ENCODE measurements around the gene PCDH9. TPM values are rescaled to one million over a fixed set of nuclear protein-coding genes. Genes with fewer than 3 reads are reported as not detected.

The PCDH9 gene
- total and polyA plus RNA-seq, 2 of the 4 experiments (the other 2 are of a cell fraction), result 2.2 to 10.2 TPM

GRCh38 chr13:66341635-66342377 is 888.3 kb downstream of the PCDH9 start:
- Histone ChIP-seq H3K14ac (replicated peaks; ENCODE audit: low read depth, low read length) (no peak overlapping the region), H4K91ac (ENCODE audit: insufficient read depth, low read depth, low read length) (no peak overlapping the region), H3K56ac (ENCODE audit: extremely low read depth, insufficient read depth, low read length) (no peak overlapping the region), H2BK20ac (ENCODE audit: low read depth, low read length) (no peak overlapping the region), H3K4me3 (ENCODE audit: insufficient read depth, low read depth, low read length) (no peak overlapping the region), H2BK5ac (ENCODE audit: low read depth, low read length, poor library complexity, severe bottlenecking) (no peak overlapping the region), H2BK15ac (ENCODE audit: low read depth, low read length) (no peak overlapping the region), H3K9me3 (ENCODE audit: control insufficient read depth, insufficient read depth, low read length) (no peaks in the 10 kb centered on the region), H3K79me1 (ENCODE audit: low read depth in 1 of 2, low read length in 2 of 2) (no peaks in the 10 kb centered on the region), H2AFZ (replicated peaks; ENCODE audit: low read length, poor library complexity) (no peak overlapping the region), H3K36me3 (ENCODE audit: control insufficient read depth, insufficient read depth, low read length) (no peaks in the 10 kb centered on the region), H3K4ac (ENCODE audit: low read depth, low read length) (no peak overlapping the region), H4K20me1 (ENCODE audit: insufficient read depth, low read length) (no peaks in the 10 kb centered on the region), H3K4me2 (ENCODE audit: low read depth, low read length) (no peak overlapping the region), H2AK9ac (replicated peaks; ENCODE audit: low read depth, low read length, poor library complexity) (no peak overlapping the region), H3K23ac (ENCODE audit: low read depth, low read length) (no peak overlapping the region), H3K18ac (ENCODE audit: low read depth, low read length) (no peak overlapping the region), H3K9me1 (ENCODE audit: insufficient read depth, low read length) (no peaks in the 10 kb centered on the region), H3K27ac (ENCODE audit: insufficient read depth, low read length) (no peak overlapping the region), H4K8ac (ENCODE audit: low read depth in 2 of 2, low read length in 2 of 2) (no peak overlapping the region), H4K5ac (ENCODE audit: low read depth, low read length) (no peak overlapping the region), H3K27me3 (ENCODE audit: control insufficient read depth, insufficient read depth, low read length) (no peaks in the 10 kb centered on the region), H3K4me1 (ENCODE audit: control insufficient read depth, insufficient read depth, low read length) (no peaks in the 10 kb centered on the region), H3K9ac (ENCODE audit: low read depth, low read length) (no peak overlapping the region), H2AK5ac (ENCODE audit: low read depth, low read length) (no peak overlapping the region), H2BK120ac (ENCODE audit: low read depth, low read length) (no peak overlapping the region)
- intact Hi-C loops (cut with micrococcal nuclease) (no loop called here), dilution Hi-C loops (cut with HindIII; ENCODE audit: low sequenced_read_pairs, unreplicated experiment) (no loop called here), in situ Hi-C loops (cut with MboI; ENCODE audit: low sequenced_read_pairs) (no loop called here)
- ATAC-seq (ENCODE audit: low read depth) (no peak), DNase-seq (no peak)
- ChIA-PET CTCF (no interaction called here), POLR2A (ENCODE audit: unreplicated experiment) (no interaction called here)
- BruUV-seq (replicated peaks), result no TSS peak
- TF ChIP-seq MAFK (IDR thresholded peaks at IDR 0.05; ENCODE audit: low read depth, low read length) (peak; percentile 62; the same call in 1 of the 2 replicates), MXI1 (IDR thresholded peaks at IDR 0.05; ENCODE audit: borderline replicate concordance, low read depth, low read length) (no peak), CEBPB (IDR thresholded peaks at IDR 0.05; ENCODE audit: low read depth, low read length) (no peak), BHLHE40 (IDR thresholded peaks at IDR 0.05; ENCODE audit: low read depth, low read length) (no peak)
- WGBS, 2 experiments (ENCODE audit: extremely low coverage in 2 of 2, insufficient read length in 1 of 2), result 100% methylated on average over 1 of the region's 6 CpGs; no CpG with 5 or more reads in 1 of the 2 experiments

Data from IMR-90 (cell line).